Lower leg skin (tissue), 3 donors: ENCODE data around the gene ABCF3.

Experiments
- POLR2A ChIP-seq, 2 donors: fragments of 450-650 bp; IDR thresholded peaks; one replicate each; pipeline ENCODE4 v1.6.1; 2016 to 2017; ENCODE audit warnings: antibody characterized with exemption in 2 of 2, mild to moderate bottlenecking in 1 of 2, moderate library complexity in 1 of 2
- TF ChIP-seq, protein P1 (sequence below), 3 donors: fragments of 450-650 bp; IDR thresholded peaks; one replicate each; pipeline ENCODE4 v1.5.1; 2016; ENCODE audit warnings: antibody characterized with exemption in 3 of 3, mild to moderate bottlenecking in 3 of 3, moderate library complexity in 2 of 3

DNA sequence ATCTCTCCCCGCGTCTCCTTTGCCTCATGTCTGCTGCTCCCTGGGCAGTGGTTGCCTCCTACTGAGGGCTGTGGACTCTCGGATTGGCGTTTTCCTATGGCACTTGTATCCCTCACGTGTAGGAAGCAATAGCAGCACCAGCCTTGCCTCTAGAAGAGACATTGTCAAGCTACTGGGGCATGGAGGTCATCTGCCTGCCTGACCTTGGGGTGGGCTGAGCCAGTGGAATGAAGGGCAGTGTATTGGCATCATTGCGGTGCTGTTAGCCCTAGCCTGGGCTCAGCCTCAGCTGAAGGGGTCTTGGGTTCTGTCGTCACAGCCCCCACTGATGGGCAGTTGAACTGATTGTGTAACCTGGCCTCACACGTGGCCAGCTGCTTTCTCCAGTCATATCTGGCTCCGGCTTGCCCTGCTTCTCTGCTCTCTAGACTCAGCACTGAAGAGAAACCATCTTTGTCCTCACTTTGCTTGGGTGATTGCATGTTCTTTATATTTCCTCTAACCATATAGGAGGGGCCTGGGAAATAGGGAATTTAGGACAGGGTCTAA lies 8.1 kb downstream of the ABCF3 start:
- TF ChIP-seq, protein P1, sequence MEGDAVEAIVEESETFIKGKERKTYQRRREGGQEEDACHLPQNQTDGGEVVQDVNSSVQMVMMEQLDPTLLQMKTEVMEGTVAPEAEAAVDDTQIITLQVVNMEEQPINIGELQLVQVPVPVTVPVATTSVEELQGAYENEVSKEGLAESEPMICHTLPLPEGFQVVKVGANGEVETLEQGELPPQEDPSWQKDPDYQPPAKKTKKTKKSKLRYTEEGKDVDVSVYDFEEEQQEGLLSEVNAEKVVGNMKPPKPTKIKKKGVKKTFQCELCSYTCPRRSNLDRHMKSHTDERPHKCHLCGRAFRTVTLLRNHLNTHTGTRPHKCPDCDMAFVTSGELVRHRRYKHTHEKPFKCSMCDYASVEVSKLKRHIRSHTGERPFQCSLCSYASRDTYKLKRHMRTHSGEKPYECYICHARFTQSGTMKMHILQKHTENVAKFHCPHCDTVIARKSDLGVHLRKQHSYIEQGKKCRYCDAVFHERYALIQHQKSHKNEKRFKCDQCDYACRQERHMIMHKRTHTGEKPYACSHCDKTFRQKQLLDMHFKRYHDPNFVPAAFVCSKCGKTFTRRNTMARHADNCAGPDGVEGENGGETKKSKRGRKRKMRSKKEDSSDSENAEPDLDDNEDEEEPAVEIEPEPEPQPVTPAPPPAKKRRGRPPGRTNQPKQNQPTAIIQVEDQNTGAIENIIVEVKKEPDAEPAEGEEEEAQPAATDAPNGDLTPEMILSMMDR (IDR thresholded peaks at IDR 0.05): no peak
- no peak for TF ChIP-seq POLR2A (IDR thresholded peaks at IDR 0.05)
